ENCODE measurements around the gene MAN1A1. TPM values are rescaled to one million over a fixed set of nuclear protein-coding genes. Genes with fewer than 3 reads are reported as not detected.
A peak's percentile ranks its signal among the peaks of the same experiment; 100 is the strongest.

The MAN1A1 gene
- total and polyA plus RNA-seq, 2 experiments from 2014 or later, result 2.0 to 8.7 TPM

DNA sequence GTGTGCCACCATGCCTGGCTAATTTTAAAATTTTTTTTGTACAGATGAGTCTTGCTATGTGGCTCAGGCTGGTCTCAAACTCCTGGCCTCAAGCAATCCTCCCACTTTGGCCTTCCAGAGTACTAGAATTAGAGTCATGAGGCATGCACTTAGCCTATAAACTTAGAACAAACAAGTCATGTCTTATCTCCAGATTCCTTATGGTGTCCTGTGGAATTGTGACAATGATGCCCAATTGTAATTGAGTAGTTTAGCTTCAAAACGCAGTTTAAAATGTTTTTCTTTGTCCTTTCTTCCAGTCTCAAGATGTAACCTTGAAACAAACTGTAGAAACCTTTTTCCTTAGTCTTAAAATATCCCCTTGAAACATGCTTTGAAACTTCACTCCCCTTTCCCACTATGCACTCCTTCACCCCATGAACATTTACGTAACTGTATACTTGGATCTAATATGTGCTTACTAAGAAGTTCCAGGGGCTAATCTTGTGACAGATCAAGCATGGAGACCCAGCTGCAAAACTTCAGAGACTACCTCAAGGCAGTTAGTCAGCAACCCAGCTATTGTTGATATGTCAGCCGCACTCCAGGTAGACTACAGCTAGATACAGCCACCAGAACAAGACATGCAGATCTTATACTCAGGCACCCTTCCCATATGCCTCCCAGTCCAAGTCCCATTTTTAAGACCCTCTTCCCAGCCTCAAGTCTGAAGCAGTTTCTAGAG is 46.2 kb downstream of the MAN1A1 start:
- Histone ChIP-seq H3K36me3 (ENCODE audit: insufficient read depth) (no peaks in the 10 kb centered on the region), H3K79me2 (replicated peaks; ENCODE audit: insufficient read depth) (no peaks in the 10 kb centered on the region), H3K4me1 (ENCODE audit: insufficient read depth) (no peaks in the 10 kb centered on the region), H4K20me1 (replicated peaks; ENCODE audit: insufficient read depth) (no peaks in the 10 kb centered on the region), H2AFZ (no peak overlapping the region), H3K4me2 (no peak overlapping the region), H3K9me2 (ENCODE audit: insufficient read depth) (no peaks in the 10 kb centered on the region), H3F3A (replicated peaks; ENCODE audit: low read depth) (no peaks in the 10 kb centered on the region), H3K27me3 (ENCODE audit: insufficient read depth) (no peaks in the 10 kb centered on the region), H3K4me3 (no peak overlapping the region), H3K27ac (ENCODE audit: low read depth) (no peak overlapping the region)
- H3K4me3 Mint-ChIP-seq, result no peak overlapping the region
- H3K27ac Mint-ChIP-seq, result peak overlapping the region; percentile 63; the same call in 1 of the 2 replicates
- no peak for ATAC-seq
- TF ChIP-seq POLR2AphosphoS5 (IDR thresholded peaks at IDR 0.05; ENCODE audit: low read depth), result no peak
- no peak for TF ChIP-seq STAT1 (IDR thresholded peaks at IDR 0.05; ENCODE audit: unreplicated experiment)
- TF ChIP-seq ZNF331 (CRISPR knock-in tag; IDR thresholded peaks at IDR 0.05; ENCODE audit: low read depth), result no peak
- no peak for TF ChIP-seq ZNF114 (CRISPR knock-in tag; IDR thresholded peaks at IDR 0.05)
- TF ChIP-seq NANOG (IDR thresholded peaks at IDR 0.05; ENCODE audit: borderline replicate concordance), result no peak
- no peak for TF ChIP-seq JUNB (IDR thresholded peaks at IDR 0.05; ENCODE audit: unreplicated experiment)
- no peak for TF ChIP-seq CREB1 (CRISPR knock-in tag; IDR thresholded peaks at IDR 0.05; ENCODE audit: low read depth)
- TF ChIP-seq, protein P1, sequence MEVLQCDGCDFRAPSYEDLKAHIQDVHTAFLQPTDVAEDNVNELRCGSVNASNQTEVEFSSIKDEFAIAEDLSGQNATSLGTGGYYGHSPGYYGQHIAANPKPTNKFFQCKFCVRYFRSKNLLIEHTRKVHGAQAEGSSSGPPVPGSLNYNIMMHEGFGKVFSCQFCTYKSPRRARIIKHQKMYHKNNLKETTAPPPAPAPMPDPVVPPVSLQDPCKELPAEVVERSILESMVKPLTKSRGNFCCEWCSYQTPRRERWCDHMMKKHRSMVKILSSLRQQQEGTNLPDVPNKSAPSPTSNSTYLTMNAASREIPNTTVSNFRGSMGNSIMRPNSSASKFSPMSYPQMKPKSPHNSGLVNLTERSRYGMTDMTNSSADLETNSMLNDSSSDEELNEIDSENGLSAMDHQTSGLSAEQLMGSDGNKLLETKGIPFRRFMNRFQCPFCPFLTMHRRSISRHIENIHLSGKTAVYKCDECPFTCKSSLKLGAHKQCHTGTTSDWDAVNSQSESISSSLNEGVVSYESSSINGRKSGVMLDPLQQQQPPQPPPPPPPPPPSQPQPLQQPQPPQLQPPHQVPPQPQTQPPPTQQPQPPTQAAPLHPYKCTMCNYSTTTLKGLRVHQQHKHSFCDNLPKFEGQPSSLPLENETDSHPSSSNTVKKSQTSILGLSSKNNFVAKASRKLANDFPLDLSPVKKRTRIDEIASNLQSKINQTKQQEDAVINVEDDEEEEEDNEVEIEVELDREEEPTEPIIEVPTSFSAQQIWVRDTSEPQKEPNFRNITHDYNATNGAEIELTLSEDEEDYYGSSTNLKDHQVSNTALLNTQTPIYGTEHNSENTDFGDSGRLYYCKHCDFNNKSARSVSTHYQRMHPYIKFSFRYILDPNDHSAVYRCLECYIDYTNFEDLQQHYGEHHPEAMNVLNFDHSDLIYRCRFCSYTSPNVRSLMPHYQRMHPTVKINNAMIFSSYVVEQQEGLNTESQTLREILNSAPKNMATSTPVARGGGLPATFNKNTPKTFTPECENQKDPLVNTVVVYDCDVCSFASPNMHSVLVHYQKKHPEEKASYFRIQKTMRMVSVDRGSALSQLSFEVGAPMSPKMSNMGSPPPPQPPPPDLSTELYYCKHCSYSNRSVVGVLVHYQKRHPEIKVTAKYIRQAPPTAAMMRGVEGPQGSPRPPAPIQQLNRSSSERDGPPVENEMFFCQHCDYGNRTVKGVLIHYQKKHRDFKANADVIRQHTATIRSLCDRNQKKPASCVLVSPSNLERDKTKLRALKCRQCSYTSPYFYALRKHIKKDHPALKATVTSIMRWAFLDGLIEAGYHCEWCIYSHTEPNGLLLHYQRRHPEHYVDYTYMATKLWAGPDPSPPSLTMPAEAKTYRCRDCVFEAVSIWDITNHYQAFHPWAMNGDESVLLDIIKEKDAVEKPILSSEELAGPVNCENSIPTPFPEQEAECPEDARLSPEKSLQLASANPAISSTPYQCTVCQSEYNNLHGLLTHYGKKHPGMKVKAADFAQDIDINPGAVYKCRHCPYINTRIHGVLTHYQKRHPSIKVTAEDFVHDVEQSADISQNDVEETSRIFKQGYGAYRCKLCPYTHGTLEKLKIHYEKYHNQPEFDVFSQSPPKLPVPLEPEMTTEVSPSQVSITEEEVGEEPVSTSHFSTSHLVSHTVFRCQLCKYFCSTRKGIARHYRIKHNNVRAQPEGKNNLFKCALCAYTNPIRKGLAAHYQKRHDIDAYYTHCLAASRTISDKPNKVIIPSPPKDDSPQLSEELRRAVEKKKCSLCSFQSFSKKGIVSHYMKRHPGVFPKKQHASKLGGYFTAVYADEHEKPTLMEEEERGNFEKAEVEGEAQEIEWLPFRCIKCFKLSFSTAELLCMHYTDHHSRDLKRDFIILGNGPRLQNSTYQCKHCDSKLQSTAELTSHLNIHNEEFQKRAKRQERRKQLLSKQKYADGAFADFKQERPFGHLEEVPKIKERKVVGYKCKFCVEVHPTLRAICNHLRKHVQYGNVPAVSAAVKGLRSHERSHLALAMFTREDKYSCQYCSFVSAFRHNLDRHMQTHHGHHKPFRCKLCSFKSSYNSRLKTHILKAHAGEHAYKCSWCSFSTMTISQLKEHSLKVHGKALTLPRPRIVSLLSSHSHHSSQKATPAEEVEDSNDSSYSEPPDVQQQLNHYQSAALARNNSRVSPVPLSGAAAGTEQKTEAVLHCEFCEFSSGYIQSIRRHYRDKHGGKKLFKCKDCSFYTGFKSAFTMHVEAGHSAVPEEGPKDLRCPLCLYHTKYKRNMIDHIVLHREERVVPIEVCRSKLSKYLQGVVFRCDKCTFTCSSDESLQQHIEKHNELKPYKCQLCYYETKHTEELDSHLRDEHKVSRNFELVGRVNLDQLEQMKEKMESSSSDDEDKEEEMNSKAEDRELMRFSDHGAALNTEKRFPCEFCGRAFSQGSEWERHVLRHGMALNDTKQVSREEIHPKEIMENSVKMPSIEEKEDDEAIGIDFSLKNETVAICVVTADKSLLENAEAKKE (CRISPR knock-in tag; IDR thresholded peaks at IDR 0.05), result no peak
- TF ChIP-seq, protein P2, sequence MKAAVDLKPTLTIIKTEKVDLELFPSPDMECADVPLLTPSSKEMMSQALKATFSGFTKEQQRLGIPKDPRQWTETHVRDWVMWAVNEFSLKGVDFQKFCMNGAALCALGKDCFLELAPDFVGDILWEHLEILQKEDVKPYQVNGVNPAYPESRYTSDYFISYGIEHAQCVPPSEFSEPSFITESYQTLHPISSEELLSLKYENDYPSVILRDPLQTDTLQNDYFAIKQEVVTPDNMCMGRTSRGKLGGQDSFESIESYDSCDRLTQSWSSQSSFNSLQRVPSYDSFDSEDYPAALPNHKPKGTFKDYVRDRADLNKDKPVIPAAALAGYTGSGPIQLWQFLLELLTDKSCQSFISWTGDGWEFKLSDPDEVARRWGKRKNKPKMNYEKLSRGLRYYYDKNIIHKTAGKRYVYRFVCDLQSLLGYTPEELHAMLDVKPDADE (IDR thresholded peaks at IDR 0.05), result no peak
- TF ChIP-seq, protein P3, sequence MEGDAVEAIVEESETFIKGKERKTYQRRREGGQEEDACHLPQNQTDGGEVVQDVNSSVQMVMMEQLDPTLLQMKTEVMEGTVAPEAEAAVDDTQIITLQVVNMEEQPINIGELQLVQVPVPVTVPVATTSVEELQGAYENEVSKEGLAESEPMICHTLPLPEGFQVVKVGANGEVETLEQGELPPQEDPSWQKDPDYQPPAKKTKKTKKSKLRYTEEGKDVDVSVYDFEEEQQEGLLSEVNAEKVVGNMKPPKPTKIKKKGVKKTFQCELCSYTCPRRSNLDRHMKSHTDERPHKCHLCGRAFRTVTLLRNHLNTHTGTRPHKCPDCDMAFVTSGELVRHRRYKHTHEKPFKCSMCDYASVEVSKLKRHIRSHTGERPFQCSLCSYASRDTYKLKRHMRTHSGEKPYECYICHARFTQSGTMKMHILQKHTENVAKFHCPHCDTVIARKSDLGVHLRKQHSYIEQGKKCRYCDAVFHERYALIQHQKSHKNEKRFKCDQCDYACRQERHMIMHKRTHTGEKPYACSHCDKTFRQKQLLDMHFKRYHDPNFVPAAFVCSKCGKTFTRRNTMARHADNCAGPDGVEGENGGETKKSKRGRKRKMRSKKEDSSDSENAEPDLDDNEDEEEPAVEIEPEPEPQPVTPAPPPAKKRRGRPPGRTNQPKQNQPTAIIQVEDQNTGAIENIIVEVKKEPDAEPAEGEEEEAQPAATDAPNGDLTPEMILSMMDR (conservative IDR thresholded peaks at IDR 0.05; ENCODE audit: low read depth in 2 of 2), result no peak
- TF ChIP-seq EZH2 (IDR thresholded peaks at IDR 0.05; ENCODE audit: low read depth, unreplicated experiment), result no peak
- TF ChIP-seq EZH2phosphoT487 (IDR thresholded peaks at IDR 0.05; ENCODE audit: unreplicated experiment), result no peak
- TF ChIP-seq, protein P4, sequence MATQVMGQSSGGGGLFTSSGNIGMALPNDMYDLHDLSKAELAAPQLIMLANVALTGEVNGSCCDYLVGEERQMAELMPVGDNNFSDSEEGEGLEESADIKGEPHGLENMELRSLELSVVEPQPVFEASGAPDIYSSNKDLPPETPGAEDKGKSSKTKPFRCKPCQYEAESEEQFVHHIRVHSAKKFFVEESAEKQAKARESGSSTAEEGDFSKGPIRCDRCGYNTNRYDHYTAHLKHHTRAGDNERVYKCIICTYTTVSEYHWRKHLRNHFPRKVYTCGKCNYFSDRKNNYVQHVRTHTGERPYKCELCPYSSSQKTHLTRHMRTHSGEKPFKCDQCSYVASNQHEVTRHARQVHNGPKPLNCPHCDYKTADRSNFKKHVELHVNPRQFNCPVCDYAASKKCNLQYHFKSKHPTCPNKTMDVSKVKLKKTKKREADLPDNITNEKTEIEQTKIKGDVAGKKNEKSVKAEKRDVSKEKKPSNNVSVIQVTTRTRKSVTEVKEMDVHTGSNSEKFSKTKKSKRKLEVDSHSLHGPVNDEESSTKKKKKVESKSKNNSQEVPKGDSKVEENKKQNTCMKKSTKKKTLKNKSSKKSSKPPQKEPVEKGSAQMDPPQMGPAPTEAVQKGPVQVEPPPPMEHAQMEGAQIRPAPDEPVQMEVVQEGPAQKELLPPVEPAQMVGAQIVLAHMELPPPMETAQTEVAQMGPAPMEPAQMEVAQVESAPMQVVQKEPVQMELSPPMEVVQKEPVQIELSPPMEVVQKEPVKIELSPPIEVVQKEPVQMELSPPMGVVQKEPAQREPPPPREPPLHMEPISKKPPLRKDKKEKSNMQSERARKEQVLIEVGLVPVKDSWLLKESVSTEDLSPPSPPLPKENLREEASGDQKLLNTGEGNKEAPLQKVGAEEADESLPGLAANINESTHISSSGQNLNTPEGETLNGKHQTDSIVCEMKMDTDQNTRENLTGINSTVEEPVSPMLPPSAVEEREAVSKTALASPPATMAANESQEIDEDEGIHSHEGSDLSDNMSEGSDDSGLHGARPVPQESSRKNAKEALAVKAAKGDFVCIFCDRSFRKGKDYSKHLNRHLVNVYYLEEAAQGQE (IDR thresholded peaks at IDR 0.05; ENCODE audit: unreplicated experiment), result no peak
- no peak for DNase-seq (ENCODE audit: low spot score)
- H3K36me3 Mint-ChIP-seq (ENCODE audit: low read depth), result no peaks in the 10 kb centered on the region
- H3K27me3 Mint-ChIP-seq (ENCODE audit: insufficient read depth, low read depth, poor library complexity), result no peaks in the 10 kb centered on the region
- H3K9me3 Mint-ChIP-seq, result no peaks in the 10 kb centered on the region; the same call in 2 of the 3 replicates
- peaks cover 4% of the 10 kb centered on the region; the same call in 1 of the 3 replicates for H3K4me1 Mint-ChIP-seq
